Ascending aorta (tissue), 2 donors: ENCODE results near the gene PLAC1. TPM values are rescaled to one million over a fixed set of nuclear protein-coding genes. Genes with fewer than 3 reads are reported as not detected.

Experiments
- DNase-seq, 2 donors: peaks; one replicate each; pipeline ENCODE4 v3.0.0-alpha.2; 2019; ENCODE audit warnings: low spot score in 2 of 2
- H3K27ac ChIP-seq, 2 donors: fragments of 200-600 bp; sonication (generic); one replicate each; pipeline ENCODE4 v1.5.1; 2016 to 2017; ENCODE audit warnings: mild to moderate bottlenecking in 1 of 2
- H3K27me3 ChIP-seq: fragments of 200-600 bp; sonication (generic); one replicate; pipeline ENCODE4 v1.5.1; 2017
- H3K36me3 ChIP-seq, 2 donors: fragments of 200-600 bp; sonication (generic); one replicate each; pipeline ENCODE4 v1.5.1; 2016
- H3K4me1 ChIP-seq, 2 donors: fragments of 200-600 bp; sonication (generic); one replicate each; pipeline ENCODE4 v1.5.1; 2016 to 2017; ENCODE audit warnings: mild to moderate bottlenecking in 1 of 2
- H3K4me3 ChIP-seq, 2 donors: fragments of 200-600 bp; sonication (generic); one replicate each; pipeline ENCODE4 v1.5.1; 2016 to 2017; ENCODE audit warnings: mild to moderate bottlenecking in 1 of 2
- H3K9me3 ChIP-seq, 2 donors: fragments of 200-600 bp; sonication (generic); one replicate each; pipeline ENCODE4 v1.5.1; 2016
- CTCF ChIP-seq, 3 experiments: fragments of 200-600 bp in 2 of 3; fragments of 450-650 bp in 1 of 3; sonication (generic) in 2 of 3; IDR thresholded peaks; one replicate each; pipeline ENCODE4 v1.5.1; 2016 to 2019; ENCODE audit warnings: antibody characterized with exemption in 3 of 3, mild to moderate bottlenecking in 1 of 3, moderate library complexity in 1 of 3
- intact Hi-C: fragments of 100-400 bp; cut with DNase I; formaldehyde crosslinking; loops from one replicate; pipeline ENCODE4 v1.15.1; 2023
- total RNA-seq: library from RNA; depleted of rRNA; stranded (reverse); fragments of >200 nt; gene quantifications from one replicate; pipeline ENCODE4 v1.1.0, GENCODE V29; 2016

The PLAC1 gene
- total RNA-seq, 1 donor from 2014 or later, result not detected

DNA sequence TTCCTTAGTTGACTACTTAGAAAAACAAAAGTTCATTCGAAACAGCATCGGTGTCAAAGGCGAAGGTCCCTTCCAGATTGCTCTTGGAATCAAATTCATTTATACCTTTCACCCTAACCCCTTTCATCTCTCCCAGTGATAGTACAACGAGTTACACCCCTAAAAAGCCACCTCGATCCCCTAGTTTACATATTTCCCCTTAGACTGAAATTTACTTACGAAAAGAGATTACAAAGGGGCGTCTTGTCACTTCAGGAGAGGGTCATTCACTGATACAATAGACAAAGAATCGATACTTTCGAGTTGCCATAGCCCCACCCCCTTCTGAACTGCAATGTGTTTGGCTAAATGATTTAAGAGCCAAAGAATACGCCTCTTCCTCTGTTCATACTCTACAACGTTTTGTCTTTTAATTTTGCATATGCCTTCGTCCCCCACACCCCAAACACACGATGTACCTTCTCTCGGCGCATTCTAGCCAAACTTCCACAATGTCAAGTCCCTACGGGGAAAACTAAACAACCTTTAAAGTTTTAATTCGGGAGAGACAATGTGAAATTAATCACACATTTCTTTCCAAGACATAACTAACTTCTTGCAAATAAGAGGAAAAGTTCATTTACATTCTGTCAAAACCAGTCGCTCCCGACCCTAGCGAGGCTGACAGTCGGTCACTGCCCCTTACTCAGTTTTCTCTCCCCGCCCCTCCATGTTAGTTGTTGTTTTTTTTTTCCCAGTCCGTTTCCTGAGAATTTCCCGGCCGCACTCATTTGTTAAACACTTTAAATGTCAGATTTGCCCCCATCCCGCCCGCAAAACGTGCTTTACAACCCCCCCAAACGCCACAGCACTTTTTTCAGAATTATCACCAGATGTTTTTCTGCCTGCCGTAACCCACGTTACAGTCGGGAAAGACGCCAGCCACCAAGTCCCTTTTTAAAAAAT, 109.7 kb downstream of the PLAC1 start:
- H3K4me3 ChIP-seq, result peak overlapping the region; percentile 55 to 71
- no peak for DNase-seq
- H3K36me3 ChIP-seq, result no peaks in the 10 kb centered on the region
- peak overlapping the region; percentile 28 to 52 for H3K27ac ChIP-seq
- no peak for TF ChIP-seq CTCF (IDR thresholded peaks at IDR 0.05)
- H3K4me1 ChIP-seq, result no peaks in the 10 kb centered on the region
- intact Hi-C loops, result no loop called here
- H3K9me3 ChIP-seq, result no peaks in the 10 kb centered on the region
- no peaks in the 10 kb centered on the region for H3K27me3 ChIP-seq

- no peak overlapping the region for H3K27ac ChIP-seq
- TF ChIP-seq CTCF (IDR thresholded peaks at IDR 0.05), result no peak
- no peaks in the 10 kb centered on the region for H3K9me3 ChIP-seq
- H3K4me1 ChIP-seq, result no peaks in the 10 kb centered on the region
- DNase-seq, result no peak
- H3K27me3 ChIP-seq, result no peaks in the 10 kb centered on the region
- no peak overlapping the region for H3K4me3 ChIP-seq
- intact Hi-C loops, result no loop called here
- no peaks in the 10 kb centered on the region for H3K36me3 ChIP-seq
These were observed 111.1 kb downstream of the PLAC1 start for GRCh38 chrX:134547047-134547679.

- DNase-seq, result no peak
- H3K27ac ChIP-seq, result no peak overlapping the region
- intact Hi-C loops, result no loop called here
- no peak for TF ChIP-seq CTCF (IDR thresholded peaks at IDR 0.05)
- no peaks in the 10 kb centered on the region for H3K27me3 ChIP-seq
- no peaks in the 10 kb centered on the region for H3K36me3 ChIP-seq
- no peak overlapping the region for H3K4me3 ChIP-seq
- H3K4me1 ChIP-seq, result no peaks in the 10 kb centered on the region
- no peaks in the 10 kb centered on the region for H3K9me3 ChIP-seq
These were observed 112.1 kb downstream of the PLAC1 start for GRCh38 chrX:134546187-134546586.

DNA sequence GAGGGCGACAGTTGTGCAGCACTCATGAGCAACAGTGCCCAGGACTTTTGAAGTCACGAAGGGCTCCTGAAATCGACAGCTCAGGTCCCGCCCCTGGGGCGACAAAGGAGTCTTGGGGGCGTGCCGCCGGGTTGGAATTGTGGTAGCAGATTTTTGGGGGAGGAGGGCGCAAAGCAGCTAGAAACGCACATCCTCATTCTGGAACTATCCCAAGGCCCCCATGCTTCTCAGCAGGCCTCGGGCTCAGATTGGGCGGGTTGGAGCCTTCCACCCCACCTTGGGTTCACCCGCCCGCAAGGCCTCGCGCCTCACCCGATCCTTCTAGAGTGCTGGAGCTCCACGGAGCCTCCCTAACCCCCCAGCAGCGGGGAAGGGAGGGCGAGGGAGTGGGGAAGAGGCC, 112.8 kb downstream of the PLAC1 start:
- H3K27me3 ChIP-seq, result no peaks in the 10 kb centered on the region
- no peak overlapping the region for H3K4me3 ChIP-seq
- TF ChIP-seq CTCF (IDR thresholded peaks at IDR 0.05), result no peak
- no peak overlapping the region for H3K27ac ChIP-seq
- H3K9me3 ChIP-seq, result no peaks in the 10 kb centered on the region
- no peaks in the 10 kb centered on the region for H3K36me3 ChIP-seq
- no peak for DNase-seq
- intact Hi-C loops, result no loop called here
- H3K4me1 ChIP-seq, result no peaks in the 10 kb centered on the region

DNA sequence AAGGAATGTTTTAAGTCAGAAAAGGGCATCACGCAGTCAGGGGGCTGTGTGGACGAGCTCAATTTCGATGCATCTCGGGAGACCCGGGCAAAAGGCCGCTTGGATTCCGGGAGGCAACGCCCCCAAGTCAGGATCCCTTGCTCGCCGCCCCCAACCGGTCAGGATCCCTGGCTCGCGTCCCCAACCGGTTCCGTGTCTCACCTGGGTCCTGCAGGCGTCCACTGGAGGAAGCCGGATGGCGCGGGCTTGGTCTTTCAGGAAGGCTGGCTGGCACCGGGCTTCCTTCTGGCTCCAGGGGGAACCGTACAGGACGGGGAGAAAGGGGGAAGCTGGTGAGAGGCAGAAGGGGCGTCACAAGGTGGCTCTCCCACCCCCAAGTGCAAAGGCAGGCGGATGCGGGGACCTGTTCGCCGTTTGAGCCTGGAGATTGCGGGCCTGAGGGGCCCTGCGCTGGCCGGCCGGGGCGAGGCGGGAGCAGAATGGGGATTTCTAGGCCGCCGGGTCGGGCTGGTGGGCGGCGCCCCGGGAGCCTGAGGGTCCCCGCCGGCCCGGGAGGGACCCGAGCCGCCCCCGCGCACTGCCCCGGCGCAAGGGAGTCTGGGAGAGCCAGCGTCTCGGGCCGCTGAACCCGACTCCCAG, 113.6 kb downstream of the PLAC1 start:
- no peaks in the 10 kb centered on the region for H3K4me1 ChIP-seq
- H3K4me3 ChIP-seq, result peak overlapping the region in 1 of 2 donors; percentile 41
- H3K27ac ChIP-seq, result no peak overlapping the region
- no peaks in the 10 kb centered on the region for H3K36me3 ChIP-seq
- DNase-seq, result no peak
- intact Hi-C loops, result no loop called here
- no peak for TF ChIP-seq CTCF (IDR thresholded peaks at IDR 0.05)
- H3K27me3 ChIP-seq, result no peaks in the 10 kb centered on the region
- H3K9me3 ChIP-seq, result no peaks in the 10 kb centered on the region
